HuH-7 (cell line): Measurements from ENCODE around the gene BRAP.
"Not testable (repeated sequence)": the region's sequence is repeated elsewhere in the genome, so short reads cannot be mapped to it uniquely, and the experiment has no call there.

Experiments
- DNase-seq: peaks from one replicate; pipeline ENCODE4 v3.0.0; 2011; ENCODE audit warnings: low spot score

Gene BRAP

GRCh38 chr12:111607239-111607638, 78.5 kb downstream of the BRAP start:
- DNase-seq = no peak

- no peak for DNase-seq
Observed at GRCh38 chr12:111606767-111607230, 79.0 kb downstream of the BRAP start.

GRCh38 chr12:111605911-111606766, 79.6 kb downstream of the BRAP start:
- no peak for DNase-seq

- not testable (repeated sequence) for DNase-seq
Observed at GRCh38 chr12:111602857-111603256, 82.9 kb downstream of the BRAP start.

DNA sequence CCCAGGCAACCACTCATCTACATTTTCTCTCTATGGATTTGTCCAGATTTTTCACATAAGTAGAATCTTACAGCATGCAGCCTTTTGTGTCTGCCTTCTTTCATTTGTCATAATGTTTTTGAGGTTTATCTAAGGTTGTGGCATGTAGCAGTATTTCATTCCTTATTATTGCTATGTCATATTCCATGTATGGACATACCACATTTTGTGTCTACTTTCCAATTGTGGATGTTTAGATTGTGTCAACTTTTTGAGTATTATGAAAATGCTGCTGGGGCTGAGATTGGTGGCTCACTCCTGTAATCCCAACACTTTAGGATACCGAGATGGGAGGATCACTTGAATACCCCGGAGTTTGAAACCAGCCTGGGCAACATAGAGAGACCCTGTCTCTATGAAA, 83.4 kb downstream of the BRAP start:
- DNase-seq = no peak

DNA sequence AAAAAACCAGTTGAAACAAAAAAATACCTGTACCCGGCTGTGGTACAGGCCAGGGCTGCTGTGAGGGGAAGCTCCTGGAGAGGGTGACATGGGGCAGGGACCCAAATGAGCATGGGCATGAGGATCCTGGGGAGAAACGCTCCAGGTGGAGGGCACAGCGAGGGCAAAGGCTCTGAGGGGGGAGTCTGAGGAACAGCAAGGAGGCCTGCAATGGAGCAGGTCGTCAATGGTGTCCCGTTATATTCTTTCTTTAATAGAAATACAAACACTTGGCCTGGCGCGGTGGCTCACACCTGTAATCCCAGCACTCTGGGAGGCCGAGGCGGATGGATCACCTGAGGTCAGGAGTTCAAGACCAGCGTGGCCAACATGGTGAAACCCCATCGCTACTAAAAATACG, 84.8 kb downstream of the BRAP start:
- DNase-seq = not testable (repeated sequence)

DNA sequence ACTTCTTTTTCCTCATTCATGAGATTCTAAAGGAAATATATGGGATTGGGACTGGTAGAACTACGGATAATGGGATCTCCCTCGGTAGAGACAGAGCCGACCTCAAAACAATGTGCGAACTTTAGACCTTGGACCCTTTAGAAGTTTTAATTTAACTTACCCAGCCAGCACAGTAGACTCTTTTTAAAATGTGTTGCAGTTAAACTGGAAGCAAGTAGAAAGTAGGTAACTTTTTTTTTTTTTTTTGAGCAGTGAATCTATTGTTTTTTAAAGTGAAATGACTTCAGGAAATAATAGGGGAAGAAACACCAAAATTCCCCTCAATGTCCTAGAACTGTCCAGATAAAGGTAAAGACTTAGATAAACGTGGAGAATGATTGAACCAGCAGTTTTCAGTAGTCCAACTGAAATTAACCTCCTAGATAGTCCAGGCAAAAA, 85.5 kb downstream of the BRAP start:
- peak; percentile 45 for DNase-seq

DNA sequence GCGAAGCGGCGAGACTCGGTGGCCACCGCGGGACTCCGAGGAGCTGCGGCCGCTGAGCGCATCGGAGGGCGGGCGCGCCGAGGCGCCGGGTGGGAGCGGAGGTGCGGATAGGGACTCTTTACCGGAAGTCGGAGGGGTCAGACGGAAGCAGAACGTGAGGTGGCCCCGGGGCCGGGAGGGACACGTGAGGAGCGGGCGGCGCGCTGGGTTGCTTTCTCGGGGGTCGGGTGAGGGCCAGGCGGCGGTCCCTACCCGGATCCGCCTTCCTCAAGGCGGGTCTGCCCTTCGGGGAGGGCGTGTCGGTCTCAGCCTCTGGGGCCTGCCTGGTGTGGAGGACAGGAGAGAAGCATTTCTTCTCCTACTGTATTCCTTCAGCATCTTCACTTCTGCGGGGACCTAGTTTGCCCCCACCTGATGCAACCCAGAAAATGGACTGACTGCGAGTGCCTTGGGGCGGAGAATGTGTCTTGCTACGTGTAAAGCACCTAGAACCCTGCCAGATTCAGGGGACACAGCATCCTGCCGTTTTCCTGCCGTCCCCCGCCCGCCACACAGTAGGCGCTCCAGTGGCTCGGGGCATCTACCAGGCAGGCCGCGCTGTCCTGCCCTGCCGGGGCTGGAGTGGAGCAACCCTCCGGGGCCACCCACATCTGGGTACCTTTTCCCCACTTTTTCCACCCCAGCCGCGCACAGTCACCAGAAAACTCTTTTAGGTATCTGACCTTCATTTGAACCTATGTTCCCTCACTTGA, 86.1 kb downstream of the BRAP start:
- peak; percentile 96 for DNase-seq

- DNase-seq = peak; percentile 80
Observed at GRCh38 chr12:111598637-111599452, 86.9 kb downstream of the BRAP start, which contains the start of gene ATXN2. Gene ATXN2, minus strand, starts transcription at chr12:111599315. Its CDS starts 281 bp downstream, at chr12:111599034.

DNA sequence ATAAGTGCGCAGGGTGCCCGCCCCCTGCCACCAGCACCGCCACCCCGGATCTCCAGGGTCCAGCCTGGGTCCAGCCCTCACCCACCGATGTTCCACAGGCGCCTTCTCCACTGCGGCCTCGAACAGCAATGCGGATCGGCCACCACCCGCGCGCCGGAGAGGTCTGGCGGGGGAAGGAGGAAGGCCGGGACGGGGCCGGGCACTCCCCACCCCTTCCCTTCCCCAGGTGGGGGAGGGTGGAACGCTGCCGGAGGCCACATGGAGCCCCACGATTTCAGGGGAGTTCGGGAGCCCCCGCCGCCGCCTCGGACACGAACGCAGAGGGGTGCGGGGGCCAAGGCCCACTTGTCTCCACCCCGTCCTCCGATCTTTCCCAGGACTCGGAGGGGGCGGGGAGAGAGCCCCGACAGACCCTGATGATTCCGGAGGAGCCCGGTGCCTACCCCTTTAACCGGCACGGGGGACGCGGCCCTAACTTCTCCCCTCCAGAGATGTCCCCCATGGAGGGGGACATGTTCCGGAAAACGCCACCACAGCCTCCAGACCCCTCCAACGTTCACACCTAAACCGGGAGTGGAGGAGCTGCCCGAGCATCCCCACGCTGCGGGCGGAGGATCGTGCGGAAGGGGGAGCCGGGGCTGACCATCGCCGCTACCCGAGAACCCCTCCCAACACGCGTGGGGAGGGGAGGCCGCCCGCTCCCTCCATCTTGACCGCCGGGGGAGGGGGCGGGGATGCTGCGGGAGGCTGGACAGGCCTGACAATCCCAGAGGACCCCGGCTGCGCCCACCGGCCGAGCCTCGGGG, 87.7 kb downstream of the BRAP start:
- DNase-seq = peak; percentile 57

GRCh38 chr12:111596985-111597830, 88.5 kb downstream of the BRAP start:
- DNase-seq = peak; percentile 43

GRCh38 chr12:111595341-111595835, 90.4 kb downstream of the BRAP start:
- DNase-seq = not testable (repeated sequence)
